COLO668 (cell line): ENCODE measurements around the gene S100A2.
"Not testable (repeated sequence)": the region's sequence is repeated elsewhere in the genome, so short reads cannot be mapped to it uniquely, and the experiment has no call there.

Experiments used
- DNase-seq: peaks from one replicate; lab custom pipeline; 2025; ENCODE audit not compliant: unreplicated experiment; lab: John Stamatoyannopoulos, UW

S100A2 gene

DNA sequence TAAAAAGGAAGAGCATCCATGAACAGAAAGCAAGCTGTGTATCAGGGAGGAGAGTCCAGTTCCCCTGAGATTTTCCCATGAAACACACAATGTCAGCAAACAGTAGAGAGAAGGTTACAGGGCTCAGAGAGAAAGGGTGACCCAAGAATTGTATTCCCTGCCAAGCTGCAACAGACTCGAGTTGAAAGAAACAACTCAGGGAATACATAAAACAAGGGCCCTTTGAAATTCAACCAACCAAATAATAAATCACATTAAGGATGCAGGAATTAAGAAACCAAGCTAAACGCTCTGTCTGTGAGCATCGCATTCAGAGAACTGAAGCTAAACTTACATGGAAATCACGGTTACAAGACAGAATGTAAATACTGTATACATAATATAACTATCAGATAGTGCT is 27.1 kb upstream of the S100A2 start:
- DNase-seq, result no peak

GRCh38 chr1:153588482-153588881 is 22.8 kb upstream of the S100A2 start:
- DNase-seq, result no peak

DNA sequence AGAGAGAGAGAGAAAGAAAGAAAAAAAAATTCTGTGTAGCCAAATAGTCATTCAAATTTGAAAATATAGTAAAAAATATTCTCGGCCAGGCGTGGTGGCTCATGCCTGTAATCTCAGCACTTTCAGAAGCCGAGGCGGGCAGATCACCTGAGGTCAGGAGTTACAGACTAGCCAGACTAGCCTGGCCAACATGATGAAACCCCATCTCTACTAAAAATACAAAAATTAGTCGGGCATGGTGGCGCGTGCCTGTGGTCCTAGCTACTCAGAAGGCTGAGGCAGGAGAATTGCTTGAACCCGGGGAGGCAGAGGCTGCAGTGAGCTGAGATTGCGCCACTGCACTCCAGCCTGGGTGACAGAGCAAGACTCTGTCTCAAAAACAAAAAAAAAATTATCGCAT is 22.4 kb upstream of the S100A2 start:
- not testable (repeated sequence) for DNase-seq

DNA sequence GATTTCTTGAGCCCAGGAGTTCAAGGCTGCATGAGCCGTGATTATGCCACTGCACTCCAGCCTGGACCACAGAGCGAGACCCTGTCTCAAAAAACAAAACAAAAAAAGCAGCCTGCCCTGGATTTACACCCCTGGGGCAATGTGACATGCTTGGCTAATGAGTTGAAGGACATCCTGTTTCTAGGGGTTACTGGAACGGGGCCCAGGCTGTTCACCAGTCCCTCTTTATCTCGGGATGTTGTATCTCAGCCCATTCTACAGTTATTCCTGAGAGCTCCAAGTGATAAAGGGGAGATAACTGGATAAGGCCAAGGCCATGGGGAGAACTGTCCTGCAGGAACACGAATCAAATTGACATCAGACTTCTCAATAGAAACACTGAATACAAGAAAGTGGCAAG is 21.7 kb upstream of the S100A2 start:
- no peak for DNase-seq

DNA sequence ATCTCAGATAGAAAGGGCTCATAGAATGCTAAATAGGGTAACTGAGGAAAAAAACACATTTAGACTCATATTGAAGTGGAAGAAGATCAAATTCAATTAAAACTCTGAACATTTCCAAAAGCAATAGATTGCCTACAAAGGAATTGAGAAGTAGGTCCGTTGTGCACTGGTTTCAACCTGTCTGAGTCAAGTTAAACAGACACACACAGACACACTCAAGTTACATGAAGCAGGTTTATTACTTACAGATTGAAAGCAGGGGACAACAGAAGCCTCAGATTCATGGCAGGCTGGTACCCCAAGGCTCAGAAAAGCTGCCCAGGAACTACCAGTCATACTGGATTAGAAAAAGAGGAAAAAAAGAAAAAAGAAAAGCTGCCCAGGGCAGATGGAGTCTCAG is 20.7 kb upstream of the S100A2 start:
- no peak for DNase-seq

DNA sequence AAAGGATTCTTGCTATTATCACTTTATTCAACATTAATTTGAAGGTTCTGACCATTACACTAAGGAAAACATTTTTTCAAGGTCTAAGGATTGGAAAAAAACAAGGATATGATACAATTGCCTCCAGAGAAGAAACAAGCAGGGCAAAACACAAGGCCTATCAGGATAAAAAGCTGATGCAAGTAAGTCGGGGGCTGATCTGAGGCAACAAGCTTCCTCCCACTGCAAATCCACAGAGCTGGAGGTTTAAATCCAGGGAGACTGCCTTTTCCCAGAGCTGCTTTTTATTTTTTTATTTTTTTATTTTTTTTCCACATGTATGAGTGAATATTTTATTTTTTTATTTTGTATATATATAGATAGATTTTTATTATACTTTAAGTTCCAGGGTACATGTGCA is 19.4 kb upstream of the S100A2 start:
- no peak for DNase-seq

GRCh38 chr1:153583976-153584375 is 18.3 kb upstream of the S100A2 start:
- no peak for DNase-seq

- DNase-seq, result not testable (repeated sequence)
Observed at GRCh38 chr1:153583514-153583913, 17.9 kb upstream of the S100A2 start.

DNA sequence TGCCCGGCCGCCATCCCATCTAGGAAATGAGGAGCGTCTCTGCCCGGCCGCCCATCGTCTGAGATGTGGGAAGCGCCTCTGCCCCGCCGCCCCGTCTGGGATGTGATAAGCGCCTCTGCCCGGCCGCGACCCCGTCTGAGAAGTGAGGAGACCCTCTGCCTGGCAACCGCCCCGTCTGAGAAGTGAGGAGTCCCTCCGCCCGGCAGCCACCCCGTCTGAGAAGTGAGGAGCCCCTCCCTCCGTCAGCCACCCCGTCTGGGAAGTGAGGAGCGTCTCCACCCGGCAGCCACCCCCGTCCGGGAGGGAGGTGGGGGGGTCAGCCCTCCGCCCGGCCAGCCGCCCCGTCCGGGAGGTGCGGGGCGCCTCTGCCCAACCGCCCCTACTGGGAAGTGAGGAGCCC is 17.2 kb upstream of the S100A2 start:
- DNase-seq, result not testable (repeated sequence)

- no peak for DNase-seq
Observed at GRCh38 chr1:153578936-153579335, 13.3 kb upstream of the S100A2 start.

DNA sequence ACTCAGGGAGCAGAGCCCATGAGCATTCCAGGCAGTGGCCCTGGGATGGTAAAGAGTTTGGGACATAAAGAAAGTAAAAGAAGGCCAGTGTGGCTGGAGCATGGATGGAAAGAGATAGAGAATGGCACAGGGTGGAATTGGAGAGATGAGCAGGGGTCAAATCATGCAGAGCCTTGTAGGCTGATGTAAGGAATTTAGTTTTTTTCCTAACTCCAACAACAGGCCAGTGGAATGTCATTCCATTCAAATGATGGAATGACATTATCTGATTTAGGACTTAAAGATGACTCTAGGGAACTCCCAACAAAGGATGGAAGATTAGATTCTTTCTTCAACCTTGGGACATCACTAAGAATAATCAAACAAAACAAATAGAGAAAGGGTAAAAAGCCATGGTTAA is 12.8 kb upstream of the S100A2 start:
- no peak for DNase-seq

DNA sequence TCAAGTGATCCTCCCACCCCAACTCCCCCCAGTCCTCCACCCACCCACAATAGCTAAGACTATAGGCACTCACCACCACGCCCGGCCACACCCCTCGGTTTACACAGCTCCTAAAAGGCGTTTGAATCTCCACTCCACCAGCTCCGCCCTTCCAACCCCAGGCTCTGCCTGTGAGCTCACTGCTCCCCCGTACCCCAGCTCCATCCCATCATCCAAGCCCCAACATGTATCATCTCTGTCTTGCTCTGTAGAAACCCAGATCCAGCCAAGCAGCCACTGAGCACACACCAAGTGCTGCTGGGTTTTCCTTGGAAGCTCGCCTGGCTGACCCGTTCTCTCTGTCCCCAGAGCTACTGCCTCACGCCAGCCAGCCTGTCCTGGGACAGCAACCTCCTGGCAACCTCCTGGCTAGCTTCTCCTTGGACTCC is 12.0 kb upstream of the S100A2 start:
- DNase-seq, result no peak

- no peak for DNase-seq
Observed at GRCh38 chr1:153577138-153577537, 11.5 kb upstream of the S100A2 start.

GRCh38 chr1:153575497-153575896 is 9.9 kb upstream of the S100A2 start:
- not testable (repeated sequence) for DNase-seq

DNA sequence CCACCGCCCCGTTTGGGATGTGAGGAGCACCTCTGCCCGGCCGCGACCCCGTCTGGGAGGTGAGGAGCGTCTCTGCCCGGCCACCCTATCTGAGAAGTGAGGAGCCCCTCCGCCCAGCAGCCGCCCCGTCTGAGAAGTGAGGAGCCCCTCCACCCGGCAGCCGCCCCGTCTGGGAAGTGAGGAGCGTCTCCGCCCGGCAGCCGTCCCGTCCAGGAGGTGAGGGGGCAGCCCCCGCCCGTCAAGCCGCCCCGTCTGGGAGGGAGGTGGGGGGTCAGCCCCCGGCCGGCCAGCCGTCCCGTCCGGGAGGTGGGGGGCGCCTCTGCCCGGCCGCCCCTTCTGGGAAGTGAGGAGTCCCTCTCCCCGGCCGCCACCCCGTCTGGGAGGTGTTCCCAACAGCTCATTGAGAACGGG is 9.4 kb upstream of the S100A2 start:
- not testable (repeated sequence) for DNase-seq

DNA sequence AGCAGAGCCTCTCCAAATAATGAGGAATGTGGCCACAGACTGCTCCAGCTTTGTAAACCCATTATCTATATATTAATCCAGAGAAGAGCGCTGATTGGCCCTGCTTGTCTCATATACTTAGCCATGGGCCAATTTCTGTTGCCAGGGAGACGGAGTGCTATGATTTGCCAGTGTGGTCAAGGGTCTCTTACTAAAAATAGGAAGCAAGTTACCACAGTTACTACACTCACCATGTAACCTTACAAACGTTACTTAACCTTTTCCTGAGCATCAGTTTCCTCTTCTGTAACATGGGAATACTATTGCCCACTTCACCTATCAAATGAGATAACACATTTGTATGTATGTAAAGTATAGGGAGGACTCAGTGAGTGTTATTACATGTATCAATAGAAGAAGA is 7.7 kb upstream of the S100A2 start:
- no peak for DNase-seq

- peak; percentile 73 for DNase-seq
Observed at GRCh38 chr1:153572569-153573015, 6.9 kb upstream of the S100A2 start.

DNA sequence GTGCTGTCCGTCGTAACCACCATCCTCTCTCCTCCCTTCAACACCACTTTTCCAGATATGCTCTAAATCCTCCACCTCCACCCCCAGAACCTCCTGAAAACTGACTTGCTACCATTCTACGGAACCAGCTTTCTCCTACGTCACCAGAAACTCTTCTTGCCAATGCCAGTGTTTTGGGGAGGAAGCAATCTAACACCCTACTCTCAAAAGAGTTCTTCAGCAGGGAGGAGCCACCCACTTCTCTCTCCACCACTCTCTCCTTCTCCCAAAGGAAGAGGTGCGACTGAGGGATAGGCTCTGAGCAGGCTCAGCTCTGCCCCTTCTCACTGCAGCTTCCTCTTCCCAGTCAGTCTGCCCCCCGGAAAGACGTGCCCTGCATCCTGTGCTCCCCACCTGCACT is 6.1 kb upstream of the S100A2 start:
- DNase-seq, result no peak

GRCh38 chr1:153570874-153571273 is 5.2 kb upstream of the S100A2 start:
- DNase-seq, result peak; percentile 66

GRCh38 chr1:153569465-153569864 is 3.8 kb upstream of the S100A2 start:
- DNase-seq, result no peak

DNA sequence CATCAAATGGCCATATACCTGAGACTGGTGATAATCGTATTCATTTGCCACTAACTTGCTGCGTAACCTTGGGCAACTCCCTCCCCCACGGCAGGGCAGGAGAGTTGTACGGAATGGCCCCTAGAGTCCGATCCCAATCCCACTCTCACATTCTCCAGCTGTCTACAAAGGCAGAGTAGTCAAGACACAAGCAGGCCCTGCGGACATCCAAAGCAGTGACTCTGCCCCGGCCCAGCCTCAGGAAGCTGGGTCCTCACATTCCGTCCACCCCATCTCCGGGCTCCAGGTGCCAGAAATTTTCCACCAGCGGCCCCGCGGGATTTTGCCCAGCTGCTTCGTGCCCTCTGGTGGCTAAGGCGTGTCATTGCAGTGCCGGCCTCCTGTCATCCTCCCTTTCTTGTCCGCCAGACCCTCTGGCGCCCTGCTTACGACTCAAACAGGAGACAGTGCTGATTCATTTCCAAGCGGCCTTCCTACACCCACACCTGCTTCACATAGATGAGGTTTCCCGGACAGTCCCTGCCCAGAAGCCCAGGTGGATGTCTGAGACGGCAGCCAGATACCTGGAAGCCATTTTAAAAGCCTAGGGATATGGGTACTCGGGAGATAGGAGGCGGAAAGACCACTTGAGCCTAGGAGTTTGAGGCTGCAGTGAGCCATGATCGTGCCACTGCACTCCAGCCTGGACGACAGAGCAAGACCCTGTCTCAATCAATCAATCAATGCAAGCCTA is 2.9 kb upstream of the S100A2 start:
- peak; percentile 93 for DNase-seq

- DNase-seq, result peak; percentile 35
Observed at GRCh38 chr1:153567621-153568366, 2.1 kb upstream of the S100A2 start.
